ENCODE data around the gene KRT78. TPM values are rescaled to one million over a fixed set of nuclear protein-coding genes. Genes with fewer than 3 reads are reported as not detected.

KRT78 gene
- total and polyA plus RNA-seq, 11 donors = 0.14 TPM; not detected in 10

DNA sequence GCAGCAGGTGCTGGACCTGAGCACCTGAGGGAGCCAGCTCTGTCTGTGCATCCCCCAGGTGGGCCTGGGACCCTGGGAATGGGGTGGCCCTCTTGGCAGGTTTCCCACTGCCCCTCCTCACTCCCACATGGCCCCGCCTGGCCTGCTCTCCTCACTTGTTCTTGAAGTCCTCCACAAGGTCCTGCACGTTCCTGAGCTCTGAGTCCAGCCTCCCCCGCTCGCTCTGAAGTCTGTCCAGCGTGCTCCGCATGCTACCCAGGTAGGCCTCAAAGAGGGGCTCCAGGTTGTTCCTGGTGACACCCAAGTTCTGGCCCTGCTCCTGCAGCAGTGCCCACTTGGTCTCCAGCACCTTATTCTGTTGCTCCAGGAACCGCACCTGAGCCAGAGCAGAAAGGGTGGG lies 17.5 kb downstream of the KRT78 start:
- ATAC-seq (no peak), DNase-seq (no peak)
- intact Hi-C loops (cut with DNase I) = no loop called here
- H3K27ac ChIP-seq = no peak overlapping the region
- H3K36me3 ChIP-seq = no peaks in the 10 kb centered on the region
- H3K27me3 ChIP-seq = peaks cover 0 to 13% (median 0%) of the 10 kb centered on the region in 9 donors
- H3K9me3 ChIP-seq = no peaks in the 10 kb centered on the region
- TF ChIP-seq POLR2A (IDR thresholded peaks at IDR 0.05) (no peak), CTCF (IDR thresholded peaks at IDR 0.05) (no peak)
- H3K4me3 ChIP-seq = no peak overlapping the region
- H3K4me1 ChIP-seq = no peaks in the 10 kb centered on the region
- WGBS, 4 donors = 79 to 91% (median 85%) methylated on average over 7 of the region's 7 CpGs

DNA sequence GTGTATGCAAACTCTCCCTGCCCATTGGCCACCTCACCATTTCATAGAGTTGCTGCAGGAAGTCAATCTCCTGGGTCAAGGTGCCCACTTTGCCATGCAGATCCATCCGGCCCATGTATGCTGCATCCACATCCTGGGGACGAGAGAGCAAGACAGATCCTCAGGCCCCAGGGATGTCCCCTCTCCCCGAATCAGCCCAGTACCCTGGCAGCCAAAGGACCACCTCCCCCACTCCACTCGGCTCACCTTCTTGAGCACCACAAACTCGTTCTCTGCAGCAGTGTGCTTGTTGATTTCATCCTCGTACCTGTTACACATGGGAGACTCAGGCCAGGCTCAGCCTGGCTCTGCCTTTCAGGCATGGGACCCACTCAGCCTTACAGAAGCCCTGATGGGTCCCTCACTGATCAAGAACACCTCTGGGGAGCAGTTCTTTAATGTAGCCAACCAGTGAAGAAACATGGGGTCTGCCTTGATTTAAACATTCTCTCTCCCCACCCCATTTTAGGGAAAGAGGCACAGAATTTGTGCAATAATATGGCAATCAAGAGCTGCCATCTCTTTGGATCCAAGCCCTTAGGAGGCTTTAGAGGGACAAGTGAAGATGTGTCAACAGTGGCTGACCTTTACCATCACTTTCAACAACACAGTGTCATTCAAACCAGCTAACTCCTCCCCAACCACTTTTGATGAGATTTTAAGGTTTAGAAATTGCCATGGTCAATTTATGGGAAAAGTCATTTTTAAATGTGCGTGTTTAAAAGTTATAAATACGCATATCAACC lies 18.6 kb downstream of the KRT78 start:
- Histone ChIP-seq H3K27me3 (peaks cover 0 to 5% (median 0%) of the 10 kb centered on the region in 9 donors), H3K36me3 (no peaks in the 10 kb centered on the region), H3K27ac (no peak overlapping the region), H3K4me3 (no peak overlapping the region), H3K4me1 (no peaks in the 10 kb centered on the region), H3K9me3 (no peaks in the 10 kb centered on the region)
- TF ChIP-seq POLR2A (IDR thresholded peaks at IDR 0.05) (no peak), CTCF (IDR thresholded peaks at IDR 0.05) (no peak)
- ATAC-seq = no peak
- WGBS, 4 donors = 70 to 80% (median 76%) methylated on average over 8 of the region's 8 CpGs
- no peak for DNase-seq
- intact Hi-C loops (cut with DNase I) = no loop called here

GRCh38 chr12:52828591-52829021 lies 20.2 kb downstream of the KRT78 start:
- Histone ChIP-seq H3K27me3 (peaks cover 0 to 2% (median 0%) of the 10 kb centered on the region in 9 donors), H3K4me1 (no peaks in the 10 kb centered on the region), H3K27ac (no peak overlapping the region), H3K4me3 (no peak overlapping the region), H3K9me3 (no peaks in the 10 kb centered on the region), H3K36me3 (no peaks in the 10 kb centered on the region)
- intact Hi-C loops (cut with DNase I) = no loop called here
- no peak for DNase-seq
- TF ChIP-seq CTCF (IDR thresholded peaks at IDR 0.05) (no peak), POLR2A (IDR thresholded peaks at IDR 0.05) (no peak)
- 25 to 57% (median 38%) methylated on average over 2 of the region's 2 CpGs for WGBS, 4 donors
- no peak for ATAC-seq

DNA sequence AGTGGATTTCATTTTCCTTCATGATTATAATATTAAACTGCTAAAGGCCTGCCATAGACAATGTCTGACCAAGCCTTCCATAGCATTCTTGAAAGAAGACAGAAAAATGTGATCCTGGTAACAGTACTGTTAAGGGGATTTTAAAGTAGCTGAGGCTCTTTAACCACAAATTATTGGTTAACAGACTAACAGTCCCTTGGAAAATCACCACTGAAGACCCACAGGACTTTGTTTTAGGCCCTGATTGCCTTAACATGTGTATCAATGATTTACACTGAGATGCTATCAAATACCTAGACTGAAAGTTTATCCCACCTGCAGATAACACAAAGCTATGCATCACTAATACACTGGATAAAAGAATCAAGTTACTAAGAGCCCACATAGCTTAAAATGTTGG lies 20.6 kb downstream of the KRT78 start:
- Histone ChIP-seq H3K27ac (no peak overlapping the region), H3K36me3 (no peaks in the 10 kb centered on the region), H3K4me1 (no peaks in the 10 kb centered on the region), H3K9me3 (no peaks in the 10 kb centered on the region), H3K27me3 (peaks cover 0 to 2% (median 0%) of the 10 kb centered on the region in 9 donors), H3K4me3 (no peak overlapping the region)
- ATAC-seq (no peak), DNase-seq (no peak)
- TF ChIP-seq CTCF (IDR thresholded peaks at IDR 0.05) (no peak), POLR2A (IDR thresholded peaks at IDR 0.05) (no peak)
- intact Hi-C loops (cut with DNase I) = no loop called here

Data from heart left ventricle (tissue), 16 donors.